NCI-H1092 treated with DMSO at 0.1 percent for 48 hours (cell line): ENCODE results near the gene KLF13.

Source experiments
- DNase-seq: peaks from one replicate; lab custom pipeline; 2025; lab: John Stamatoyannopoulos, UW

Gene KLF13

DNA sequence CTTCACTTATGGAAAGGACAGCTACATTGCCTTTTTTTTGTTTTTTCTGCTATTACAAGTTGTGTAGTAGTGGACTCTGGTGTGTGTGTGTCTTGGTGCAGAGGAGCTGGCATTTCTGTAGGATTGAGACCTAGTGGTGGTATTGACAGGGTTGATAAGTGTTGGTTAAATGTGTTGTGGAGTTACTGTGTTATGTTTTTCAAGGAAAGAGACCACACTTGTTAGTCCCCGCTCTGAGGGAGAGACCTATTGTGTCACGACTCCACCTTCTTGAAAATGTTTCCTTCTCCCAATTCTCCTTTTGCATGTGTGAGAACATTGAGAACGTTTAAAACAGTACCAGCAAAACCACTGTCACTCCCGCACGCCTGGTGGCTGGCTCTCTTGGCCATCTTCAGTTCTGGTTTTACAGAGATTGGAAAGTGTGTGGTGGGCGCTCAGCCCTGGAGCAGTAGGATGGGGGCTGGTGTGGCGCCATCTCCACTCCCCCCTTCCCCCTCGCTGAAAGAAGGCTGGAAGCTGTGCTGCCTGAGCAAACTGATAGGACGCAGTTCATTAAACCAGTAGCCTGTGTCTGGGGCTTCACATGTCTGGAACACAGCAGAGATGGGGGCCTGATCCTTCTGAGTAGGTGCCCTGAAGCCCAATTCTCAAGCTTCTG is 5.5 kb downstream of the KLF13 start:
- DNase-seq, result no peak

GRCh38 chr15:31332681-31333071 is 6.0 kb downstream of the KLF13 start:
- no peak for DNase-seq

- DNase-seq, result no peak
These were observed 6.5 kb downstream of the KLF13 start for GRCh38 chr15:31333119-31333518.

DNA sequence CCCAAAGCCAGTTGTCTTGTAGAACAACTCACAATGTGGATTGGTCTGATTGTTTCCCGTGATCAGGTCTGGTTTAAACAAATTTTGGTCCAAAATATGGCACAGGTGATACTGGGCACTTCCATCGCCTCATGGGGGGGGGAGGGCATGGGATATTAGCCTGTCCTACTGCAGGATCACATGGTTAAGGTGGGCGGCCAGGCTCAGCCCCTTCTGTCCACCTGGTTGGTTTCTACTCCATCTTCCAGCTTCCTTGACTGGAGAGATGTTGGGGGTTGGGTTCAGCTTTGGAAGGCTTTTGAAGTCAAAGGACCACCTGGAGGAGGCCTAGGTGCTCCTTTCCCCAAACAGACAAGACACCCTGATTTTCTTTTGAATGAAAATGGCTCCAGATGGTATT is 7.2 kb downstream of the KLF13 start:
- DNase-seq, result no peak

DNA sequence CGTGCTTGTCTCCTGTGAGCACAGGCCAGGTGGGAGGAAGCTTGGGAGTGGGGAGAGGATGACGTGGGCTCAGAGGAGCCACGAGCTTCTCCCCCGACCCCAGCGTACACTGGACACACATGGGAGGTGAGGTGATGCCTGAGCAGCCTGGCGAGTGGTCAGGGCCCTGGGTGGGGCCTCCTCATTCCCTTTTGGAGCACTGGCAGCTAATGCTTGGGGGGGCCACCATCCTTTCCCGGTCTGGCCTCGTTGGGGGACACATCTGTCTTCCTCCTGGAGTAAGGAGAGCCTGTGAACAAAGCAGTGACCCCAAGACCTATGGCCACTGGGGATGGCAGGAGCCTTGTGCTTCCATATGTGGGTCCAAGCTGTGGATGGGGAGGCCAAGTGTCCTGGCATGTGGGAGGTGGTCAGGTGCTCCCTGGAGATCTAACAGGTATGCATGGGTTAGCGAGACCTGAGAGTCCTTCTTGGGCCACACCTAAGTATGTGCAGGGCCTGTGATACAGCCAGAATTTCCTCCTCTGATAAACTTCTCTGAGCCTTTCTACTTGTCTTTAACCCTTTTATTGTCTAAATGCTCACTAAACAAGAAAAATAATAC is 9.5 kb downstream of the KLF13 start:
- DNase-seq, result no peak

DNA sequence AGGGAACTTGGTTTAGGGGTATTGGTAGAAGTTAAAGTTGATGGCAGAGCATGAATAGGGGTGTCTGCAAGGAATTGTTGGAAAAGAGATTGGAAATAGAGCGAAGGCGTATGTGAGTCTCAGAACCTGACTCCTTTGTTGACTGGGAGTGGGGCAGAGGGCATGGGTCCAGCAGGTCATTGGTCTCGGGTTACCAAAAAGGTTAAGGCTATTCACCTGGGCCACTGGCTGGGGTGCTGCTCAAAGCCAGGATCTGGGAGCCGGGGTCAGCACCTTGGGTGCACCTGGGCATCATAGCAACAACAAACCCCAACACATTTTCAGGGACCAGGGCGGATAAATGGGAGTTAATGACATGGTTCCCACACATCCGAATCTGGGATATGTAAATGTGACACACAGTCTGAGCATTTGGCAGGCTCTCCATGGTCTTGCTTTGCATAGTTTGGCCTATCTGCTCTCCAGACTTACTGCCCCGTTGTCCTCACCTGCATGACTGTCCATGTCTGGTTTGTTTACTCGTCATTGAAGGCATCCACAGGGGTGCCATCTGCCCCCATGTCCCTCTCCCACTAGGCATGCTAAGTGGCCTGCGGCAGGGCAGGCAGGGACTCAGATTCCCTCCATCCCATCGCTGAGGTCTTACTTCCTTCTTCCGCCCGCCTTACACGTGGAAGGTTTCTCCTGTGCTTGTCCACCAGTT is 10.1 kb downstream of the KLF13 start:
- no peak for DNase-seq

- DNase-seq, result no peak
These were observed 10.9 kb downstream of the KLF13 start for GRCh38 chr15:31337352-31338031.

DNA sequence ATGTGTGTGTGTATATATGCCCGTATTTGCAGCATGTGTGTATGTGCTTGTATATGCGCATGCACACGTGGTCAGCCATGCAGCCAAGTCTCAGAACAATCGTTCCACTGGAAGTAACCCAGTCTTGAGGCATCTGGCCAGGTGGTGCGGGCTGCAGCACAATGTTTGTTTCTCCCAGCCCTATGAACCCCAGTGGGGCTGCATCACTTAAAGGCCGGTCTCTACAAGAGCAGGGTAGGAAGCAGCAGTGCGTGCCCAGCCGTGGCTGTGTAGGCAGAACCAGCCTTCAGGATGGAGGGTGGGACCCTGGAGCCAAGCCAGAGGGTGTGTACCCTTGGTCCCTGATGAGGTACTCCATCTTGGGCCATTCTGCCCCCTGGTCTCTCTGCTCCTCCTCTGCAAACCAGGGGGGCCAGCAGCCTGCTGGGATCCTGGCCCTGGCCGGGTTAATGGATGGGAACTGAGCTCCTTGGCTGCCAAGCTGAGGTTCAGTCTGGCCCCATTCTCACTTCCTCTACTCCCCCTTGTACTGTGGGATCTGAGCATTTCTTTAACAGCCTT is 11.8 kb downstream of the KLF13 start:
- peak; percentile 26 for DNase-seq

- peak; percentile 67 for DNase-seq
These were observed 12.4 kb downstream of the KLF13 start for GRCh38 chr15:31338879-31339557.

- peak; percentile 59 for DNase-seq
These were observed 12.9 kb downstream of the KLF13 start for GRCh38 chr15:31339558-31339895.

DNA sequence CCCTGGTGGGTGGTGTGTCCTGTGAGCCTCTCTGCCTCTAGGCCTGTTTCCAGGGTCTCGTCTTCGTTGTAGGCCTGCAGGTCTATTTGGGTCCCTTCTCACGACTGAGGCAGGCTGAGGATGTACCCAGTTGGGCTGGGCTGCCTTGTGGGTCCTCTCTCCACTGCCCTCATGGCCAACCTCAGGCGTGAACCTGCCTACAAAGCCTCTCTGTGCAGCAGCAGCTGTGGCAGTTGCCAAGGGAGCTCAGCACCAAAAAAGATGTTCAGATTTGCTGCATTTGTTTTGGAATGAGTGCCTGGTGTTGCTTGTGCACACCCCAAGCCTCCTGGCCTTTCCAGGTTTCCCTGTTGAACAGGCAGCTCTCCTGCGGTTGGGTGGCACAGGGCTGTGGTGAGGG is 13.4 kb downstream of the KLF13 start:
- DNase-seq, result no peak

DNA sequence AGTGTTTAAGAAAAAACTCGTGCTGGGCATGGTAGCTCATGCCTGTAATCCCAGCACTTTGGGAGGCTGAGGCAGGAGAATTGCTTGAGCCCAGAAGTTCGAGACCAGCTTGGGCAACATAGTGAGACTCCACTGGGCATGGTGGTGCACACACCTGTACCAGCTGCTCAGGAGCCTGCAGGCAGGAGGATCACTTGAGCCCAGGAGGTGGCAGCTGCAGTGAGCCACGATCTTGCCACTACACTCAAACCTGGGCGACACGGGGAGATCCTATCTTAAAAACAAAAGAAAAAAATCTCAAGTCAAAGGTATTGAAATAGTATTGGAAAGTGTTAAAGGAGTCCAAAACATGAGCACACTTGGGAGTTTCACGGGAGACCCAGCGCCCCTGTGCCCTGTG is 14.0 kb downstream of the KLF13 start:
- DNase-seq, result no peak

DNA sequence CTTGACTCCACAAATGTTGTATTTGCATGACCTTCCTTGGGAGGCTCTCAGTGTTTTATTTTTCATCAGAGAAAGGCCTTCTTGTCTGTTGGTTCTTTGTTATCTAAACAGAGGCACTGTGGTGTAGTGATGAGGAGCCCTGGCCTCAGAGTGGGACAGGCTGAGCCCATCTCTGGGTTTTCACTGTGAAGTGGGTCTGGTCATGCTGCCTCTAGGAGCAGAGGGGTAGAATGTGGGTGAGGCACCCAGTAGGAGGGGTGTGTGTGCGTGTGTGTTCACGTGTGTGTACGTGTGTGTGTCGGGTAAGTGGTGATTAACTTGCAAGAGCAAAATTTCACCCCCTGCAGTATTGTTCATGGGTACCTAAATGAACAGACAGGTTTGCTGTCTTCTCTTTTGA is 14.4 kb downstream of the KLF13 start:
- DNase-seq, result no peak

GRCh38 chr15:31341496-31342195 is 15.0 kb downstream of the KLF13 start:
- no peak for DNase-seq

- DNase-seq, result no peak
These were observed 15.7 kb downstream of the KLF13 start for GRCh38 chr15:31342381-31342780.

GRCh38 chr15:31342781-31343626 is 16.4 kb downstream of the KLF13 start:
- DNase-seq, result no peak

- no peak for DNase-seq
These were observed 17.2 kb downstream of the KLF13 start for GRCh38 chr15:31343831-31344230.

GRCh38 chr15:31344266-31344665 is 17.6 kb downstream of the KLF13 start:
- DNase-seq, result no peak

GRCh38 chr15:31344823-31345605 is 18.4 kb downstream of the KLF13 start:
- DNase-seq, result no peak
